RWPE2 (cell line): Measurements from ENCODE around the gene APOL4.

Source experiments
- ATAC-seq: fragments of 200-7000 bp; cut with Tn5 transposase; 3 replicates; pipeline ENCODE4 v1.9.1; 2021; ENCODE audit warnings: low read depth
- DNase-seq: peaks from one replicate; pipeline ENCODE4 v3.0.0-alpha.2; 2020; ENCODE audit warnings: low spot score
- H3K27ac ChIP-seq: fragments of 450-650 bp; 2 replicates; pipeline ENCODE4 v1.5.1; 2017; ENCODE audit warnings: mild to moderate bottlenecking; ENCODE audit not compliant: poor library complexity, severe bottlenecking
- H3K27me3 ChIP-seq: fragments of 250-450 bp; sonication (Bioruptor Pico); 2 replicates; pipeline ENCODE4 v1.5.1; 2021; ENCODE audit warnings: mild to moderate bottlenecking, moderate library complexity; ENCODE audit not compliant: insufficient read depth, poor library complexity, severe bottlenecking
- H3K36me3 ChIP-seq: fragments of 250-450 bp; sonication (Bioruptor Pico); 2 replicates; pipeline ENCODE4 v1.5.1; 2020; ENCODE audit warnings: low read depth, mild to moderate bottlenecking, moderate library complexity
- H3K4me1 ChIP-seq: fragments of 250-450 bp; sonication (Bioruptor Pico); 2 replicates; pipeline ENCODE4 v1.5.1; 2021; ENCODE audit warnings: mild to moderate bottlenecking, moderate library complexity; ENCODE audit not compliant: insufficient read depth, poor library complexity, severe bottlenecking
- H3K4me3 ChIP-seq: fragments of 250-450 bp; sonication (Bioruptor Pico); 2 replicates; pipeline ENCODE4 v1.5.1; 2021; ENCODE audit warnings: mild to moderate bottlenecking, moderate library complexity; ENCODE audit not compliant: severe bottlenecking
- H3K9me3 ChIP-seq: fragments of 250-450 bp; sonication (Bioruptor Pico); 2 replicates; pipeline ENCODE4 v1.5.1; 2021; ENCODE audit warnings: mild to moderate bottlenecking, moderate library complexity; ENCODE audit not compliant: severe bottlenecking
- TF ChIP-seq, protein P1 (sequence below): fragments of 450-650 bp; IDR thresholded peaks from one replicate; pipeline ENCODE4 v1.5.1; 2017; ENCODE audit warnings: mild to moderate bottlenecking, moderate library complexity; ENCODE audit not compliant: poor library complexity, severe bottlenecking

The APOL4 gene

DNA sequence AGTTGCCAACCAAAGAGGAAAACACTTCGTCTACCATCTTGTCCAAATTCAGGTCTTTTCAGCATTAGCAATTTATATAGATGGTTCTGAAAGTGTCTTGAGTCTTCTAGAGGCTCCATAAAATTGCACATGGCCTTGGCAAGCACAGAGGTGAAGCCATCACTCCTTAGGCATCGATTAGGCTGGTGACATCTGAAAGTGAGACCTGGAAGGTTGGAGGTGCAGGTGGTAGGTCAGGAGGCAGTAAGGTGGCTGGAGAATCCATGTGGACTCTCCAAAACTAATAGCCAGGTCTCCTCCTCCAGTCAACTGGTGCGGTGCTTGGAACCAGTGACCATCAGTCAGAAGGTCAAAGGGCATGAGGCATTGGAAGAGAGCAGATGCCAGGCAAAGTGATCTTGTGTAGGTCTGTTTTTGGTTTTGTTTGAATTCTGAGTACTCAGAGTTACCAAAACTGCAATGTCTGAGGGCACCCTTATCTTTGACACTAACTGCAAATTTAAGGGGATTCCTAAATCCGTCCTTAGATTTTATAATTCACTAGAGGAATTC, 44.3 kb upstream of the APOL4 start:
- DNase-seq, result no peak
- no peak for ATAC-seq
- TF ChIP-seq, protein P1, sequence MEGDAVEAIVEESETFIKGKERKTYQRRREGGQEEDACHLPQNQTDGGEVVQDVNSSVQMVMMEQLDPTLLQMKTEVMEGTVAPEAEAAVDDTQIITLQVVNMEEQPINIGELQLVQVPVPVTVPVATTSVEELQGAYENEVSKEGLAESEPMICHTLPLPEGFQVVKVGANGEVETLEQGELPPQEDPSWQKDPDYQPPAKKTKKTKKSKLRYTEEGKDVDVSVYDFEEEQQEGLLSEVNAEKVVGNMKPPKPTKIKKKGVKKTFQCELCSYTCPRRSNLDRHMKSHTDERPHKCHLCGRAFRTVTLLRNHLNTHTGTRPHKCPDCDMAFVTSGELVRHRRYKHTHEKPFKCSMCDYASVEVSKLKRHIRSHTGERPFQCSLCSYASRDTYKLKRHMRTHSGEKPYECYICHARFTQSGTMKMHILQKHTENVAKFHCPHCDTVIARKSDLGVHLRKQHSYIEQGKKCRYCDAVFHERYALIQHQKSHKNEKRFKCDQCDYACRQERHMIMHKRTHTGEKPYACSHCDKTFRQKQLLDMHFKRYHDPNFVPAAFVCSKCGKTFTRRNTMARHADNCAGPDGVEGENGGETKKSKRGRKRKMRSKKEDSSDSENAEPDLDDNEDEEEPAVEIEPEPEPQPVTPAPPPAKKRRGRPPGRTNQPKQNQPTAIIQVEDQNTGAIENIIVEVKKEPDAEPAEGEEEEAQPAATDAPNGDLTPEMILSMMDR, result no peak
- Histone ChIP-seq H3K4me1 (no peaks in the 10 kb centered on the region), H3K36me3 (no peaks in the 10 kb centered on the region), H3K27ac (no peak overlapping the region), H3K4me3 (no peak overlapping the region), H3K9me3 (no peaks in the 10 kb centered on the region), H3K27me3 (no peaks in the 10 kb centered on the region)

DNA sequence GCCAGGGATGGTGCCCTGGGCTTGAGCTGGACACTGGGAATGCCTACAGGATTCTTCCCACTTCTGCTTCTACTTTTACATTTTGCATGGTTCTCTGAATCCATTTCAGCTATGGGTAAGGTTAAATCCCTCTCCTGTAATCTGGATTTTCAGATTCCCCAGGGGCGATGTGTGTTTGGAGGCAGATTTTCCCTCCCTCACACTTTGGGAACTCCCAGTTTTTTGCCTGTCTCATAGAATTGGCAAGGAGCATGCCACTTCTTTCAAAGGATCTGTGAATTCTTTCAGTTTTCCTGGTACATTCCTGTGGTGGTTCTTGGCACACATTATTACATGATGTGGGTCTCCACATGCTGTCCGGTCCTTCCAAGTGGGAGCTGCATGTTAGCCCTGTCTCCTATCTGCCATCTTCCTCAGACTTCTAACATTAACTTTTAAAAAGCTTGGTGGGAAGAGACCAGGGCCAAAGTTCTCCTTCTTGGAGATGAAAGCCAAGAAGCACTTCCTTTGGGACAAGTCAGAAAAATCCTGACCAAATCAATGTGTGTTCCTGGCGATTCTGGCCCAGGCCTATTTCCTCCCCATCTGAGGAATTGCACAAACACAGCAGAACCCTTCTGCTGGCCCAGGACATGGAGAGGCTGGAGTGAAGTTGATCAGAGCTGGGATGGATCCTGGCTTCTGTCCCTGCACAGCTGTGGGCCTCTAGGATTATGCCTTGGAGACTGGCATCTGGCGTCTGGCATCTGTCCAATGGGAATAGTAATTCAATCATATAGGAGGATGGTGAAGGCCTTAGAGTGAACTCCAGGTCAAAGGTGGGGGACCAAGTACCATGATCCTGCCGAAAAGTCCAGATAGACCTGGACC, 43.1 kb upstream of the APOL4 start:
- H3K27ac ChIP-seq, result no peak overlapping the region
- ATAC-seq (no peak), DNase-seq (peak; percentile 3)
- H3K27me3 ChIP-seq, result no peaks in the 10 kb centered on the region
- H3K4me1 ChIP-seq, result no peaks in the 10 kb centered on the region
- H3K36me3 ChIP-seq, result no peaks in the 10 kb centered on the region
- no peaks in the 10 kb centered on the region for H3K9me3 ChIP-seq
- no peak overlapping the region for H3K4me3 ChIP-seq
- TF ChIP-seq, protein P1, result no peak

DNA sequence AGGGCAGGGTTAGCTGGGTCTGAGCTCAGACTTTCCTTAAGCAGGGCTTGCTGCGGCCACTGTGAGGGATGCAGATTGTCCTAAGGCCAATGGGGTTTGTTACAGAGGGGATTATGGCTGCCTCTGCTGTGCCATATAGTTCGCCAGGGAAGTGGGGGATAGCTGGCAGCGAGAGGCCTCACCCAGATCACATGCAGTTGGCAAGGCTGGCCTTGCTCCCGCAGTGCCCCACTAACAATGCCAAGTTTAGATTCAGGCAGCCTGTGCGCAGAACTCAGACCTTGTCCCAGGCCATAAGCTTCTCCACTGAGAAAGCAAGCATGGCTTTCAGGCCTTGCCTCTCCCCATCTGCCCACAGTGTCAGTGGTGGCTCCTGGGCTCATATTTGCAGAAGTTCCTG, 42.4 kb upstream of the APOL4 start:
- TF ChIP-seq, protein P1, result no peak
- Histone ChIP-seq H3K4me3 (no peak overlapping the region), H3K27ac (no peak overlapping the region), H3K36me3 (no peaks in the 10 kb centered on the region), H3K9me3 (no peaks in the 10 kb centered on the region), H3K4me1 (no peaks in the 10 kb centered on the region), H3K27me3 (no peaks in the 10 kb centered on the region)
- DNase-seq, result peak; percentile 14
- ATAC-seq, result no peak

DNA sequence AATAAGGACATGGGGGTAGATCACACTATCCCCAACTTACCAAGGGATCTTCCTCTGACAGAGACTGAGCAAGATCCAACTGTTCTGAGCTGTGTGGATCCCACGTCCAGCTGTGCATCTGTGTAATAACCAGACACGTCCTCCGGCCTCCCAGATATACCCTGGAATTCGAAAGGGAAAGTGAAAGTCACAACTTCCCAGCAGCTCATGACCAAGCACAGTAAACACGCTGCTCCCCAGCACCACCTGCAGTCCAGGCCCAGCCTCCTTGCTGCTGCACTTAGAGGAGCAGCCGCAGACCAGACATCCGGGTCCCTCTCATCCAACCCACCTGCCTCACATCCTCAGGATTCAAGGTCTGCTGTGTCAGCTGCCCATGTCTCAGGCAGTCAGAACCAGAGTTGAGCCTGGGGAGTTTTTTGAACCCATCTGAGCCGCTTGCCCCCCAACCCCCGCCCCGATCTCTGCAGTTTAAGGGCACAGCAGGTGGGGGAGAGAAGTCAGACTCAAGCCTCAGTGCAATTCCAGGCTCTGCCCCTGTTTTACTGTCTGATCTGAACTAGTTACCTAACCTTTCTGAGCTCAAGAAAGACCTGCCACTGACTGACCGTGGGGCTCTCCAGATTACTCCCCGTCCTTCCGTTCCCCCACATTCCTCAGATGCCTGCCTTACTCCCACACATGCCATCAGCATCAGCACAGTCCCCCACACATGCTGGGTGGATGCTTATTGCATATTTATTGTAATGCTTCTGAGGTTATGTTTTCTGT, 38.0 kb upstream of the APOL4 start, which contains the start of gene APOL2:
Gene APOL2 (minus strand): TSS at position 127 of the 771 bp plus-strand sequence. CDS start 6,365 bp downstream, outside the sequence.
- TF ChIP-seq, protein P1, result peak; percentile 73
- Histone ChIP-seq H3K4me3 (peak within 1 kb of the TSS; percentile 38), H3K36me3 (peaks cover 7% of the 10 kb centered on the region), H3K4me1 (no peaks in the 10 kb centered on the region), H3K27ac (peak within 1 kb of the TSS; percentile 71), H3K9me3 (no peaks in the 10 kb centered on the region), H3K27me3 (no peaks in the 10 kb centered on the region)
- DNase-seq (peak; percentile 93), ATAC-seq (peak; percentile 97)
